Right lobe of liver (tissue), 6 donors: ENCODE results near the gene MAJIN. TPM values are rescaled to one million over a fixed set of nuclear protein-coding genes. Genes with fewer than 3 reads are reported as not detected.

Experiments used
- ATAC-seq, 4 donors: fragments of 200-7000 bp; cut with Tn5 transposase; one replicate each; pipeline ENCODE4 v1.9.1; 2020; ENCODE audit warnings: mild to moderate bottlenecking in 4 of 4, moderate library complexity in 4 of 4
- DNase-seq, 3 donors: peaks; one replicate each; pipeline ENCODE4 v3.0.0-alpha.2; 2020
- H3K27ac ChIP-seq, 3 donors: fragments of 200-600 bp; one replicate each; pipeline ENCODE4 v1.8.0; 2022
- H3K27me3 ChIP-seq, 2 donors: fragments of 200-600 bp; one replicate each; pipeline ENCODE4 v1.8.0; 2022
- H3K36me3 ChIP-seq, 4 donors: fragments of 200-600 bp; sonication (generic) in 1 of 4; one replicate each; pipeline versions ENCODE4 v1.5.1 to v1.8.0; 2017 to 2022; ENCODE audit warnings: control low read depth in 1 of 4
- H3K4me1 ChIP-seq, 4 donors: fragments of 200-600 bp; sonication (generic) in 1 of 4; one replicate each; pipeline versions ENCODE4 v1.5.1 to v1.8.0; 2017 to 2022; ENCODE audit warnings: control low read depth in 1 of 4
- H3K4me3 ChIP-seq, 3 donors: fragments of 200-600 bp; one replicate each; pipeline ENCODE4 v1.8.0; 2022
- H3K9me3 ChIP-seq, 4 donors: fragments of 200-600 bp; sonication (generic) in 1 of 4; one replicate each; pipeline versions ENCODE4 v1.5.1 to v1.8.0; 2017 to 2022; ENCODE audit warnings: control low read depth in 1 of 4
- CTCF ChIP-seq, 4 donors: fragments of 200-600 bp in 3 of 4; fragments of 450-650 bp in 1 of 4; IDR thresholded peaks; one replicate each; pipeline versions ENCODE4 v1.5.1 to v1.8.0; 2016 to 2022; ENCODE audit warnings: antibody characterized with exemption in 4 of 4, mild to moderate bottlenecking in 2 of 4
- POLR2A ChIP-seq: fragments of 450-650 bp; IDR thresholded peaks from one replicate; pipeline ENCODE4 v1.6.1; 2017; ENCODE audit warnings: antibody characterized with exemption, mild to moderate bottlenecking
- WGBS: methylation state at CpG from one replicate; pipeline ENCODE4 v1.1.6; 2018; ENCODE audit warnings: low coverage, low lambda C conversion rate; ENCODE audit not compliant: insufficient coverage; ENCODE audit errors: missing lambda C conversion rate; 5-methylcytosine and 5-hydroxymethylcytosine counted together
- intact Hi-C, 2 donors: fragments of 100-400 bp; cut with DNase I; formaldehyde crosslinking; loops; one replicate each; pipeline versions ENCODE4 v1.11.2 to v1.14.1; 2022
- total RNA-seq, 6 experiments: library from RNA; depleted of rRNA in 2 of 6; stranded (reverse); fragments of >200 nt in 2 of 6; fragmentation: NEBNext Ultra II Directional in 3 of 6; extraction: Animal tissue kit (Norgen Biotek cat#: 25700) in 3 of 6; gene quantifications; one replicate each; pipeline versions ENCODE4 v1.1.0 to v1.2.4, GENCODE V29; 2016 to 2023
- donor health status: DM: no; HTN: yes; CAD: no.
- donor health status: DM: no; HTN: no; CAD: no.
- donor health status: DM: no; HTN: no; CAD: no.
- donor health status: DM: no; HTN: yes; CAD: no.
- donor health status: DM: no; HTN: yes; CAD: no.

MAJIN gene
- total RNA-seq, 6 experiments from 2014 or later, result 0.33 to 0.86 TPM; not detected in 4

GRCh38 chr11:64892411-64892831 lies 79.5 kb downstream of the MAJIN start:
- TF ChIP-seq POLR2A (no peak), CTCF (IDR thresholded peaks at IDR 0.05) (no peak)
- peak in 2 of 4 donors; percentile 1 to 2 for ATAC-seq
- Histone ChIP-seq H3K9me3 (no peaks in the 10 kb centered on the region), H3K4me1 (peaks cover 0 to 47% (median 14%) of the 10 kb centered on the region in 4 donors), H3K27me3 (no peaks in the 10 kb centered on the region), H3K27ac (peak overlapping the region; percentile 84 to 95 (median 90)), H3K36me3 (peaks cover 0 to 5% (median 0%) of the 10 kb centered on the region in 4 donors), H3K4me3 (peak overlapping the region; percentile 75 to 91 (median 91))
- intact Hi-C loops, result no loop called here
- WGBS, result 15% methylated on average over 3 of the region's 11 CpGs
- DNase-seq, result peak in 1 of 3 donors; percentile 57

GRCh38 chr11:64891880-64892279 lies 80.0 kb downstream of the MAJIN start:
- H3K27me3 ChIP-seq, result no peaks in the 10 kb centered on the region
- peak in 1 of 3 donors; percentile 49 for DNase-seq
- peak overlapping the region; percentile 75 to 91 (median 91) for H3K4me3 ChIP-seq
- peak overlapping the region in 2 of 3 donors; percentile 90 to 95 for H3K27ac ChIP-seq
- no peaks in the 10 kb centered on the region for H3K9me3 ChIP-seq
- no peaks in the 10 kb centered on the region for H3K36me3 ChIP-seq
- WGBS, result 40% methylated on average over 5 of the region's 5 CpGs
- intact Hi-C loops, result no loop called here
- TF ChIP-seq POLR2A, result no peak
- TF ChIP-seq CTCF (IDR thresholded peaks at IDR 0.05), result no peak
- peaks cover 0 to 48% (median 14%) of the 10 kb centered on the region in 4 donors for H3K4me1 ChIP-seq
- ATAC-seq, result no peak

- H3K36me3 ChIP-seq, result no peaks in the 10 kb centered on the region
- peak overlapping the region; percentile 75 to 91 (median 91) for H3K4me3 ChIP-seq
- H3K27me3 ChIP-seq, result no peaks in the 10 kb centered on the region
- 33% methylated on average over 13 of the region's 25 CpGs for WGBS
- ATAC-seq (peak; percentile 22 to 45 (median 34)), DNase-seq (peak; percentile 62 to 89 (median 85))
- TF ChIP-seq CTCF (IDR thresholded peaks at IDR 0.05) (no peak), POLR2A (no peak)
- no peaks in the 10 kb centered on the region for H3K9me3 ChIP-seq
- H3K27ac ChIP-seq, result peak overlapping the region in 2 of 3 donors; percentile 90 to 95
- peaks cover 0 to 49% (median 14%) of the 10 kb centered on the region in 4 donors for H3K4me1 ChIP-seq
- intact Hi-C loops, result no loop called here
Observed at GRCh38 chr11:64891215-64891848, 80.6 kb downstream of the MAJIN start.

GRCh38 chr11:64890522-64890939 lies 81.4 kb downstream of the MAJIN start:
- WGBS, result 24% methylated on average over 6 of the region's 7 CpGs
- ATAC-seq (no peak), DNase-seq (no peak)
- H3K36me3 ChIP-seq, result no peaks in the 10 kb centered on the region
- H3K4me3 ChIP-seq, result peak overlapping the region; percentile 75 to 91 (median 91)
- H3K9me3 ChIP-seq, result no peaks in the 10 kb centered on the region
- peak overlapping the region in 2 of 3 donors; percentile 90 to 95 for H3K27ac ChIP-seq
- intact Hi-C loops, result no loop called here
- no peak for TF ChIP-seq CTCF (IDR thresholded peaks at IDR 0.05)
- no peak for TF ChIP-seq POLR2A
- peaks cover 0 to 57% (median 14%) of the 10 kb centered on the region in 4 donors for H3K4me1 ChIP-seq
- no peaks in the 10 kb centered on the region for H3K27me3 ChIP-seq
